PC-9 (cell line): ENCODE results near the gene RHOBTB1.

ENCODE experiments used
- EZH2 ChIP-seq: fragments of 200-600 bp; sonication (generic); IDR thresholded peaks from 2 replicates; pipeline ENCODE4 v1.8.0; 2017; ENCODE audit warnings: antibody characterized with exemption, low read depth
- TF ChIP-seq, protein P1 (sequence below): fragments of 200-600 bp; sonication (generic); conservative IDR thresholded peaks from 2 replicates; pipeline ENCODE4 v1.6.1; 2017; ENCODE audit warnings: mixed run types, antibody characterized with exemption, mild to moderate bottlenecking, moderate library complexity

DNA sequence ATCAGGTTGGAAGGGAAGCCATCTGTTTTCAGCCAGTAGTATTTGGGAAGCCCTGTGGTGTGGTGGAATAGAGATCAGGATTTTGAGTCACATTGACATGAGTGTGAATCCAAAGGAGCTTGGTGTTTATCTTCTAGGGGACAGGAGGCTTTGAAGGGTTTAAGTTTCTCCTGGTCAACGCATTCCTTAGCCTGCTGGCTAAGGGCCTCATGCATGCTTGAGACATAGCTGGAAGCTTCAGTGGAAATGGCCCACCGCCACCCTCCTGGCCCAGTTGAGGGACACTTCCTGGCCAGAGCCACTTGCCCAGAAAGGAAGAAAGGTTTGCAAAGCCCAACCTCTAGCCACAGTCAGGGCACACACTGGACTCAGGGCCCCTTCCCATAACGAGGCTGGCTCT, 94.8 kb downstream of the RHOBTB1 start:
- TF ChIP-seq, protein P1, sequence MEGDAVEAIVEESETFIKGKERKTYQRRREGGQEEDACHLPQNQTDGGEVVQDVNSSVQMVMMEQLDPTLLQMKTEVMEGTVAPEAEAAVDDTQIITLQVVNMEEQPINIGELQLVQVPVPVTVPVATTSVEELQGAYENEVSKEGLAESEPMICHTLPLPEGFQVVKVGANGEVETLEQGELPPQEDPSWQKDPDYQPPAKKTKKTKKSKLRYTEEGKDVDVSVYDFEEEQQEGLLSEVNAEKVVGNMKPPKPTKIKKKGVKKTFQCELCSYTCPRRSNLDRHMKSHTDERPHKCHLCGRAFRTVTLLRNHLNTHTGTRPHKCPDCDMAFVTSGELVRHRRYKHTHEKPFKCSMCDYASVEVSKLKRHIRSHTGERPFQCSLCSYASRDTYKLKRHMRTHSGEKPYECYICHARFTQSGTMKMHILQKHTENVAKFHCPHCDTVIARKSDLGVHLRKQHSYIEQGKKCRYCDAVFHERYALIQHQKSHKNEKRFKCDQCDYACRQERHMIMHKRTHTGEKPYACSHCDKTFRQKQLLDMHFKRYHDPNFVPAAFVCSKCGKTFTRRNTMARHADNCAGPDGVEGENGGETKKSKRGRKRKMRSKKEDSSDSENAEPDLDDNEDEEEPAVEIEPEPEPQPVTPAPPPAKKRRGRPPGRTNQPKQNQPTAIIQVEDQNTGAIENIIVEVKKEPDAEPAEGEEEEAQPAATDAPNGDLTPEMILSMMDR = no peak
- no peak for TF ChIP-seq EZH2
